Panc1 (cell line): Measurements from ENCODE around the gene BTD. TPM values are rescaled to one million over a fixed set of nuclear protein-coding genes. Genes with fewer than 3 reads are reported as not detected.

ENCODE experiments used
- ATAC-seq: fragments of 200-7000 bp; cut with Tn5 transposase; 2 replicates; pipeline ENCODE4 v1.9.1; 2020; ENCODE audit warnings: mild to moderate bottlenecking, moderate library complexity
- BruUV-seq: library from RNA; stranded (reverse); fragments of 400-500 nt; replicated peaks from 2 replicates; lab custom pipeline; 2021; lab: Mats Ljungman, UMichigan
- CTCF ChIA-PET: fragments of 300-600 bp; sonication (Branson Sonifier 250); formaldehyde crosslinking; loops from one replicate; lab custom pipeline; 2022; ENCODE audit warnings: antibody characterized with exemption; lab: Charles Lee
- POLR2A ChIA-PET: fragments of 300-600 bp; sonication (Branson Sonifier 250); formaldehyde crosslinking; loops from one replicate; lab custom pipeline; 2022; ENCODE audit warnings: antibody characterized with exemption; lab: Charles Lee
- DNase-seq: peaks from one replicate; pipeline ENCODE4 v3.0.0-alpha.2; 2010; ENCODE audit warnings: low read depth, low spot score
- H3K27ac ChIP-seq: 2 replicates; pipeline ENCODE4 v1.5.1; 2011; ENCODE audit warnings: mild to moderate bottlenecking, low read length, inconsistent platforms
- H3K27me3 ChIP-seq: fragments of 200-500 bp; sonication (Bioruptor generic); 2 replicates; pipeline ENCODE4 v1.6.0; 2014; ENCODE audit warnings: low read length, inconsistent platforms; ENCODE audit not compliant: control insufficient read depth, insufficient read depth
- H3K36me3 ChIP-seq: fragments of 200-500 bp; sonication (Bioruptor generic); 2 replicates; pipeline ENCODE4 v1.5.1; 2014; ENCODE audit warnings: inconsistent platforms, mild to moderate bottlenecking, low read length, moderate library complexity; ENCODE audit not compliant: control insufficient read depth, insufficient read depth
- H3K4me1 ChIP-seq: 2 replicates; pipeline ENCODE4 v1.5.1; 2011; ENCODE audit warnings: inconsistent platforms, mild to moderate bottlenecking, low read length, moderate library complexity; ENCODE audit not compliant: control insufficient read depth, insufficient read depth
- H3K4me3 ChIP-seq, 2 experiments: 2 replicates each; pipeline ENCODE4 v1.5.1; 2011 to 2012; ENCODE audit warnings: low read depth in 2 of 2, low read length in 2 of 2, mild to moderate bottlenecking in 2 of 2, inconsistent platforms in 1 of 2, moderate library complexity in 1 of 2
- H3K9me3 ChIP-seq: fragments of 200-500 bp; sonication (Bioruptor generic); 2 replicates; pipeline ENCODE4 v1.5.1; 2014; ENCODE audit warnings: low read depth, mild to moderate bottlenecking, inconsistent platforms, low read length, moderate library complexity; ENCODE audit not compliant: control insufficient read depth, insufficient read depth
- POLR2AphosphoS5 ChIP-seq: IDR thresholded peaks from 2 replicates; pipeline ENCODE4 v1.6.1; 2012; ENCODE audit warnings: mild to moderate bottlenecking, low read depth, low read length, moderate library complexity
- REST ChIP-seq, 2 experiments: IDR thresholded peaks; 2 replicates each; pipeline ENCODE4 v1.6.1; 2011 to 2012; ENCODE audit warnings: low read depth in 2 of 2, control low read depth in 1 of 2, low read length in 1 of 2, mild to moderate bottlenecking in 1 of 2, moderate library complexity in 1 of 2; ENCODE audit not compliant: insufficient read depth in 1 of 2
- SIN3A ChIP-seq: IDR thresholded peaks from 2 replicates; pipeline ENCODE4 v1.6.1; 2012; ENCODE audit warnings: low read depth, mild to moderate bottlenecking, low read length, moderate library complexity, borderline replicate concordance; ENCODE audit not compliant: insufficient read depth
- TCF7L2 ChIP-seq: IDR thresholded peaks from 2 replicates; pipeline ENCODE4 v1.6.1; 2011; ENCODE audit warnings: mild to moderate bottlenecking, low read depth, low read length, inconsistent platforms
- in situ Hi-C: cut with HindIII; loops from 2 replicates; pipeline ENCODE4 v1.10.0; 2016; ENCODE audit warnings: low sequenced_read_pairs, low pct_unique_long_range_greater_than_20kb
- intact Hi-C: fragments of 100-400 bp; cut with micrococcal nuclease; formaldehyde crosslinking; loops from one replicate; pipeline ENCODE4 v1.10.0; 2022; ENCODE audit not compliant: unreplicated experiment
- total RNA-seq: library from RNA; stranded (reverse); gene quantifications from one replicate; pipeline ENCODE4 v1.2.1, GENCODE V29; 2021; ENCODE audit not compliant: unreplicated experiment
- TF ChIP-seq, protein P1 (sequence below): fragments of 450-650 bp; IDR thresholded peaks from 2 replicates; pipeline ENCODE4 v1.5.1; 2017; ENCODE audit warnings: mild to moderate bottlenecking

Gene BTD
- total RNA-seq, 1 experiment from 2014 or later = 22.7 TPM

- H3K4me3 ChIP-seq = no peak overlapping the region
- in situ Hi-C loops (no loop called here), intact Hi-C loops (no loop called here)
- no TSS peak for BruUV-seq
- no peak overlapping the region; the same call in 1 of the 2 replicates for H3K27ac ChIP-seq
- DNase-seq = no peak
- no peaks in the 10 kb centered on the region for H3K27me3 ChIP-seq
- H3K4me1 ChIP-seq = peaks cover 9% of the 10 kb centered on the region
- no peak for ATAC-seq
- H3K9me3 ChIP-seq = no peaks in the 10 kb centered on the region
- ChIA-PET CTCF (no interaction called here), POLR2A (no interaction called here)
- no peak for TF ChIP-seq REST (IDR thresholded peaks at IDR 0.05; ENCODE audit: insufficient read depth in 1 of 2, low read depth in 2 of 2, low read length in 1 of 2)
- no peak for TF ChIP-seq POLR2AphosphoS5
- no peak for TF ChIP-seq TCF7L2
- no peak for TF ChIP-seq SIN3A
- TF ChIP-seq, protein P1, sequence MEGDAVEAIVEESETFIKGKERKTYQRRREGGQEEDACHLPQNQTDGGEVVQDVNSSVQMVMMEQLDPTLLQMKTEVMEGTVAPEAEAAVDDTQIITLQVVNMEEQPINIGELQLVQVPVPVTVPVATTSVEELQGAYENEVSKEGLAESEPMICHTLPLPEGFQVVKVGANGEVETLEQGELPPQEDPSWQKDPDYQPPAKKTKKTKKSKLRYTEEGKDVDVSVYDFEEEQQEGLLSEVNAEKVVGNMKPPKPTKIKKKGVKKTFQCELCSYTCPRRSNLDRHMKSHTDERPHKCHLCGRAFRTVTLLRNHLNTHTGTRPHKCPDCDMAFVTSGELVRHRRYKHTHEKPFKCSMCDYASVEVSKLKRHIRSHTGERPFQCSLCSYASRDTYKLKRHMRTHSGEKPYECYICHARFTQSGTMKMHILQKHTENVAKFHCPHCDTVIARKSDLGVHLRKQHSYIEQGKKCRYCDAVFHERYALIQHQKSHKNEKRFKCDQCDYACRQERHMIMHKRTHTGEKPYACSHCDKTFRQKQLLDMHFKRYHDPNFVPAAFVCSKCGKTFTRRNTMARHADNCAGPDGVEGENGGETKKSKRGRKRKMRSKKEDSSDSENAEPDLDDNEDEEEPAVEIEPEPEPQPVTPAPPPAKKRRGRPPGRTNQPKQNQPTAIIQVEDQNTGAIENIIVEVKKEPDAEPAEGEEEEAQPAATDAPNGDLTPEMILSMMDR = no peak
- H3K36me3 ChIP-seq = peaks cover 34% of the 10 kb centered on the region
These were observed 88.7 kb downstream of the BTD start for GRCh38 chr3:15690230-15690629.

- no TSS peak for BruUV-seq
- ATAC-seq (no peak), DNase-seq (no peak)
- ChIA-PET CTCF (no interaction called here), POLR2A (no interaction called here)
- Histone ChIP-seq H3K36me3 (peaks cover 32% of the 10 kb centered on the region), H3K4me1 (peaks cover 8% of the 10 kb centered on the region), H3K4me3 (no peak overlapping the region), H3K27ac (no peak overlapping the region), H3K27me3 (no peaks in the 10 kb centered on the region), H3K9me3 (no peaks in the 10 kb centered on the region)
- intact Hi-C loops = no loop called here
- TF ChIP-seq, protein P1 = no peak
- TF ChIP-seq SIN3A (no peak), TCF7L2 (no peak), REST (IDR thresholded peaks at IDR 0.05; ENCODE audit: insufficient read depth in 1 of 2, low read depth in 2 of 2, low read length in 1 of 2) (no peak), POLR2AphosphoS5 (no peak)
- in situ Hi-C loops = no loop called here
These were observed 89.2 kb downstream of the BTD start for GRCh38 chr3:15690748-15691147.
